Thoracic aorta (tissue), 2 donors: ENCODE data around the gene RGS5. TPM values are rescaled to one million over a fixed set of nuclear protein-coding genes. Genes with fewer than 3 reads are reported as not detected.
A peak's percentile ranks its signal among the peaks of the same experiment; 100 is the strongest.

Experiments
- ATAC-seq: fragments of 150-250 bp; one replicate; pipeline ENCODE4 v1.8.0; 2017; ENCODE audit warnings: low read depth; ENCODE audit not compliant: insufficient number of reproducible peaks, low FRiP score
- DNase-seq: peaks from one replicate; pipeline ENCODE4 v3.0.0-alpha.2; 2020; ENCODE audit warnings: low spot score
- H3K27ac ChIP-seq, 2 donors: fragments of 200-600 bp; sonication (generic); 1 replicate in 1 of 2; 2 replicates in 1 of 2; pipeline ENCODE4 v1.5.1; 2016; ENCODE audit warnings: mild to moderate bottlenecking in 2 of 2, moderate library complexity in 2 of 2
- H3K27me3 ChIP-seq: fragments of 200-600 bp; sonication (generic); replicated peaks from 2 replicates; pipeline ENCODE4 v1.6.0; 2016; ENCODE audit warnings: mild to moderate bottlenecking; ENCODE audit not compliant: insufficient read depth
- H3K36me3 ChIP-seq: fragments of 200-600 bp; sonication (generic); one replicate; pipeline ENCODE4 v1.5.1; 2016
- H3K4me1 ChIP-seq, 2 donors: fragments of 200-600 bp; sonication (generic); 1 replicate in 1 of 2; 2 replicates in 1 of 2; pipeline versions ENCODE4 v1.5.1 to v1.6.0; 2016; ENCODE audit warnings: low read depth in 2 of 2, mild to moderate bottlenecking in 1 of 2; ENCODE audit not compliant: control insufficient read depth in 1 of 2
- H3K4me3 ChIP-seq: fragments of 200-600 bp; sonication (generic); 2 replicates; pipeline ENCODE4 v1.5.1; 2016; ENCODE audit warnings: mild to moderate bottlenecking
- H3K9me3 ChIP-seq: fragments of 200-600 bp; sonication (generic); 2 replicates; pipeline ENCODE4 v1.5.1; 2016
- total RNA-seq, 2 donors: library from RNA; depleted of rRNA; stranded (reverse); fragments of >200 nt; gene quantifications; one replicate each; pipeline versions ENCODE4 v1.1.0 to v1.2.3, GENCODE V29; 2016
- TF ChIP-seq, protein P1 (sequence below): fragments of 200-600 bp; sonication (generic); IDR thresholded peaks from one replicate; pipeline ENCODE4 v1.5.1; 2019; ENCODE audit warnings: antibody characterized with exemption

RGS5 gene
- total RNA-seq, 2 donors from 2014 or later, result 1,210 to 1,385 TPM

GRCh38 chr1:163142152-163142551, 60.6 kb downstream of the RGS5 start:
- peaks cover 3% of the 10 kb centered on the region for H3K36me3 ChIP-seq
- TF ChIP-seq, protein P1, sequence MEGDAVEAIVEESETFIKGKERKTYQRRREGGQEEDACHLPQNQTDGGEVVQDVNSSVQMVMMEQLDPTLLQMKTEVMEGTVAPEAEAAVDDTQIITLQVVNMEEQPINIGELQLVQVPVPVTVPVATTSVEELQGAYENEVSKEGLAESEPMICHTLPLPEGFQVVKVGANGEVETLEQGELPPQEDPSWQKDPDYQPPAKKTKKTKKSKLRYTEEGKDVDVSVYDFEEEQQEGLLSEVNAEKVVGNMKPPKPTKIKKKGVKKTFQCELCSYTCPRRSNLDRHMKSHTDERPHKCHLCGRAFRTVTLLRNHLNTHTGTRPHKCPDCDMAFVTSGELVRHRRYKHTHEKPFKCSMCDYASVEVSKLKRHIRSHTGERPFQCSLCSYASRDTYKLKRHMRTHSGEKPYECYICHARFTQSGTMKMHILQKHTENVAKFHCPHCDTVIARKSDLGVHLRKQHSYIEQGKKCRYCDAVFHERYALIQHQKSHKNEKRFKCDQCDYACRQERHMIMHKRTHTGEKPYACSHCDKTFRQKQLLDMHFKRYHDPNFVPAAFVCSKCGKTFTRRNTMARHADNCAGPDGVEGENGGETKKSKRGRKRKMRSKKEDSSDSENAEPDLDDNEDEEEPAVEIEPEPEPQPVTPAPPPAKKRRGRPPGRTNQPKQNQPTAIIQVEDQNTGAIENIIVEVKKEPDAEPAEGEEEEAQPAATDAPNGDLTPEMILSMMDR, result no peak
- H3K4me1 ChIP-seq, result peaks cover 29 to 45% of the 10 kb centered on the region in 2 donors
- no peak overlapping the region for H3K4me3 ChIP-seq
- peak overlapping the region in 1 of 2 donors; percentile 12 for H3K27ac ChIP-seq
- ATAC-seq, result no peak
- H3K9me3 ChIP-seq, result no peaks in the 10 kb centered on the region
- no peaks in the 10 kb centered on the region for H3K27me3 ChIP-seq
- no peak for DNase-seq

DNA sequence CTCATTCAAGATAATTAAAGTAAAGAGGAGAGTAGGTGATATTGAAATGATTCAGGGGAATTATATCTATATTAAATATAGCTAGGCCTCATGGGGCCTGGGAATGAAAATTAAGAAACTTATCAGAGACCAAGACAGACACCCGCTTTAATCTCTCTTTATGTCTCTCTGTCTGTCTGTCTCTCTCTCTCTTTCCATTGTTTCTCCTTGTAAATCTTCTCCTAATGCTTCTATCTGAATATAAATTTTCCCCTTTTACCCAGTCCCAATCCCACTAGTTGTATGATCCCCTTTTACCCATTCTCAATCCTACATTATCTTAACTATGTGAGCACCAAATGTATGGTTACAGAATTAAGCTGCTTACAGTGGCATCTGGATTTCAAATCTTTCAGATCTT, 61.2 kb downstream of the RGS5 start:
- TF ChIP-seq, protein P1, result no peak
- Histone ChIP-seq H3K27ac (peak overlapping the region in 1 of 2 donors; percentile 16), H3K4me1 (peaks cover 25 to 39% of the 10 kb centered on the region in 2 donors), H3K36me3 (no peaks in the 10 kb centered on the region), H3K4me3 (no peak overlapping the region), H3K9me3 (no peaks in the 10 kb centered on the region), H3K27me3 (no peaks in the 10 kb centered on the region)
- ATAC-seq (no peak), DNase-seq (no peak)

DNA sequence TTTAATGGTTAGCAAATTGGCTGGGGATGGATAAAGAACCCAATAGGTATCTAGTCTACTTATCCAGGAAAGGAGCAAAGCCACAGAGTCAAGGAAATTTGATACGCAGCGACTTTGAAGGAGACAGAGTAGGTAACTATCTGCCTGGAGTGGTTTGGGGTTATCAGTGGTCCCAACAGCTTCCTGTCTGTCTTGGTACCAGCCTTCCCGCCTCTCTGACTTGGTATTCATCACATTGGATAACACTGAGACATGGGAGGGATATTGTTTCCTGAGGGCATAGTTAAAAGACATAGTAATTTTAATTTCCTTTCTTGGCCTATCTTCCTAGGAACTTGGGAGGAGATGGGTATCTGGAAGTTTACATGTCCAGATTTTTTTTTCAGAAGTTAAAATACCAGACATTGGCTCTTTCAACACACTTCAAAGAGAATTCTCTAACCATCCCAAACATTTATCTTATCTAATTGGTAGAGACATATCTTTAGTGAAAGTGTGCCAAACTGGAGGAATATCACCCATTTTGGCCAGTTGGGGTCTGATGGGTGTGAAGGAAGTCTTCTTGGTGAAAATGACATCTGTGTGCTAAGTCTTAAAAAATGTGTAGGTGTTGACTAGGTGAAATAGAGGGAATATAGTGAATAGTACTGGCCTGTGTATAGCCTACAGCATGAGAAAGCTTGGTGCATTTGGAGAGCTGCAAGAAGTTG, 65.0 kb downstream of the RGS5 start:
- no peak for DNase-seq
- no peak overlapping the region for H3K4me3 ChIP-seq
- H3K27me3 ChIP-seq, result no peaks in the 10 kb centered on the region
- ATAC-seq, result no peak
- peaks cover 0 to 6% of the 10 kb centered on the region in 2 donors for H3K4me1 ChIP-seq
- no peaks in the 10 kb centered on the region for H3K36me3 ChIP-seq
- H3K9me3 ChIP-seq, result no peaks in the 10 kb centered on the region
- TF ChIP-seq, protein P1, result no peak
- H3K27ac ChIP-seq, result no peak overlapping the region

DNA sequence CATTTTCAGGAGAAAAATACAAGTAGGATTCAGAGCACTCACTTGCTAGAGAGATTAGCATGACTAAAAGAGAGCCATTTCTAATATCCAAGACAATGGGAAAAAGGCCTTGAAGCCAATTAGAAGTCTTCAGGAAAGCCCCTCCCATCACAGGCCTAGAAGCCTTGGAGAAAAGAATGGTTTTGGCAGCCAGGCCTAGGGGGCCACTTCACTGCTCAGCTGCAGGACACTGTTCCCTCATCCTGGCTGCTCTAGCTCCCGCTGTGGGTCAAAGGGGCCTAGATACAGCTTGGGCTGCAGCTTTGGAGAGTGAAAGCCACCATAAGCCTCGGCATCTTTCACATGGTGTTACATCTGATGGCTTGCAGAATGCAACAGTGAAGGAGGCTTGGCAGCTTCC, 70.7 kb downstream of the RGS5 start:
- TF ChIP-seq, protein P1, result no peak
- Histone ChIP-seq H3K4me1 (peaks cover 5 to 39% of the 10 kb centered on the region in 2 donors), H3K4me3 (no peak overlapping the region), H3K27me3 (no peaks in the 10 kb centered on the region), H3K36me3 (no peaks in the 10 kb centered on the region), H3K27ac (peak overlapping the region; percentile 43 to 44), H3K9me3 (no peaks in the 10 kb centered on the region)
- ATAC-seq (no peak), DNase-seq (no peak)

DNA sequence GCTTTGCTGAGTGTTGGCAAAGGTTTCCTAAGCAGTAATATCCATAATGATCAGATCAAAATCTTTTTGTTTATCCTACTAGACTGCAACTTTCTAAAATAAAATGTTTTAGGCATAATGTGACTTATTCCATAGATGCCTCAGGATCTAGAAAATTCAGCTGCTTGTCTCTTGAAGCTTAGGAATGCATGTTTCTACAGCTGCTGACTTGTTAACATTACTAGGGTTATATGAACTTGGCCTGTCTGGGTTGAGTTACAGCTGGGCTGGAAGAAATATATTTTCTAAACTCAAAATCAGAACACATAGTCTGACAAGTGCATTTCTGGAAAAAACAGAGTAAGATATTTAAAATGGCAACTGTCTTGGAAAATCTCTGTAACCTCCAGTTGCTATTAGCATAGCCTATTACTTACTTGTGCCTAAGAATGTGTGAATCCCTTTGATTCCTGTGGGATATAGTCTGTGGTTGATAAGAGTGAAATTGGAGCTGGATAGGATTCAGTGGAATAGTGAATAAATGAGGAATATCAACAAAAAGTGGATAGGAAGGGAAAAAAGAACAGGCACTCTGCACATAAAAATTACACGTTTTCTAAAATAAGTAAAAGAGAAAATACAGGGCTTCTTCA, 72.4 kb downstream of the RGS5 start:
- peaks cover 16 to 55% of the 10 kb centered on the region in 2 donors for H3K4me1 ChIP-seq
- H3K9me3 ChIP-seq, result no peaks in the 10 kb centered on the region
- no peak overlapping the region for H3K4me3 ChIP-seq
- H3K27ac ChIP-seq, result peak overlapping the region; percentile 43 to 44
- ATAC-seq, result no peak
- no peaks in the 10 kb centered on the region for H3K27me3 ChIP-seq
- no peak for DNase-seq
- H3K36me3 ChIP-seq, result no peaks in the 10 kb centered on the region
- TF ChIP-seq, protein P1, result no peak
